ENCODE results near the gene CLEC2L. TPM values are rescaled to one million over a fixed set of nuclear protein-coding genes. Genes with fewer than 3 reads are reported as not detected.
"Not testable (repeated sequence)": the region's sequence is repeated elsewhere in the genome, so short reads cannot be mapped to it uniquely, and the experiment has no call there.

Gene CLEC2L
- total RNA-seq, 2 experiments from 2014 or later: not detected

GRCh38 chr7:139544645-139545044 lies 21.2 kb downstream of the CLEC2L start:
- POLR2A ChIA-PET: no interaction called here
- no peaks in the 10 kb centered on the region for H3K4me1 Mint-ChIP-seq

GRCh38 chr7:139548302-139549028 lies 25.0 kb downstream of the CLEC2L start:
- CTCF ChIA-PET: interaction anchor here (0.7 kb wide), 1 partner anchor 53 kb away, joined by 7 read pairs; no protein-coding TSS in a partner anchor
- H3K9me3 Mint-ChIP-seq: no peaks in the 10 kb centered on the region

More at GRCh38 chr7:139544645-139545044, 21.2 kb downstream of the CLEC2L start:
- H3K4me3 Mint-ChIP-seq: no peak overlapping the region
- H3K9me3 Mint-ChIP-seq: no peaks in the 10 kb centered on the region
- H3K27ac Mint-ChIP-seq: no peak overlapping the region
- DNase-seq: no peak
- H3K27me3 Mint-ChIP-seq: no peaks in the 10 kb centered on the region
- CTCF ChIA-PET: no interaction called here
- no peaks in the 10 kb centered on the region for H3K36me3 Mint-ChIP-seq (ENCODE audit: low read depth)

GRCh38 chr7:139553991-139554700 lies 30.7 kb downstream of the CLEC2L start:
- peaks cover 24% of the 10 kb centered on the region for H3K27me3 Mint-ChIP-seq
- H3K4me1 Mint-ChIP-seq; DNase-seq; H3K36me3 Mint-ChIP-seq (ENCODE audit: low read depth); H3K27ac Mint-ChIP-seq; H3K9me3 Mint-ChIP-seq; CTCF ChIA-PET; POLR2A ChIA-PET; H3K4me3 Mint-ChIP-seq: not testable (repeated sequence)

More at GRCh38 chr7:139548302-139549028, 25.0 kb downstream of the CLEC2L start:
- no peaks in the 10 kb centered on the region for H3K4me1 Mint-ChIP-seq
- H3K36me3 Mint-ChIP-seq (ENCODE audit: low read depth): no peaks in the 10 kb centered on the region
- no peak overlapping the region for H3K27ac Mint-ChIP-seq
- H3K27me3 Mint-ChIP-seq: peaks cover 3% of the 10 kb centered on the region
- no peak overlapping the region for H3K4me3 Mint-ChIP-seq
- no peak for DNase-seq
- POLR2A ChIA-PET: no interaction called here

GRCh38 chr7:139557857-139558581 lies 34.5 kb downstream of the CLEC2L start:
- no peak for DNase-seq
- H3K27ac Mint-ChIP-seq: no peak overlapping the region
- H3K36me3 Mint-ChIP-seq (ENCODE audit: low read depth): peaks cover 3% of the 10 kb centered on the region
- POLR2A ChIA-PET: no interaction called here
- CTCF ChIA-PET: interaction anchor here (0.6 kb wide), 1 partner anchor 825 kb away, joined by 3 read pairs; no protein-coding TSS in a partner anchor
- no peaks in the 10 kb centered on the region for H3K4me1 Mint-ChIP-seq
- H3K9me3 Mint-ChIP-seq: peaks cover 4% of the 10 kb centered on the region
- H3K4me3 Mint-ChIP-seq: no peak overlapping the region
- peaks cover 26% of the 10 kb centered on the region for H3K27me3 Mint-ChIP-seq

- POLR2A ChIA-PET: no interaction called here
- peaks cover 3% of the 10 kb centered on the region for H3K36me3 Mint-ChIP-seq (ENCODE audit: low read depth)
Measured at GRCh38 chr7:139559364-139560105, 36.0 kb downstream of the CLEC2L start.

GRCh38 chr7:139560199-139560598 lies 36.7 kb downstream of the CLEC2L start:
- CTCF ChIA-PET: no interaction called here

More at GRCh38 chr7:139559364-139560105, 36.0 kb downstream of the CLEC2L start:
- peaks cover 18% of the 10 kb centered on the region for H3K27me3 Mint-ChIP-seq
- CTCF ChIA-PET: no interaction called here
- H3K27ac Mint-ChIP-seq: no peak overlapping the region
- H3K4me1 Mint-ChIP-seq: no peaks in the 10 kb centered on the region
- peaks cover 4% of the 10 kb centered on the region for H3K9me3 Mint-ChIP-seq
- no peak for DNase-seq
- no peak overlapping the region for H3K4me3 Mint-ChIP-seq

GRCh38 chr7:139560678-139561077 lies 37.2 kb downstream of the CLEC2L start:
- H3K4me3 Mint-ChIP-seq: no peak overlapping the region
- H3K4me1 Mint-ChIP-seq: peaks cover 2% of the 10 kb centered on the region
- H3K27me3 Mint-ChIP-seq: peaks cover 13% of the 10 kb centered on the region
- no peak overlapping the region for H3K27ac Mint-ChIP-seq
- H3K9me3 Mint-ChIP-seq: peaks cover 4% of the 10 kb centered on the region
- peaks cover 3% of the 10 kb centered on the region for H3K36me3 Mint-ChIP-seq (ENCODE audit: low read depth)
- CTCF ChIA-PET: no interaction called here
- POLR2A ChIA-PET: no interaction called here
- DNase-seq: no peak

More at GRCh38 chr7:139560199-139560598, 36.7 kb downstream of the CLEC2L start:
- Mint-ChIP-seq H3K36me3 (ENCODE audit: low read depth) (peaks cover 3% of the 10 kb centered on the region), H3K4me1 (no peaks in the 10 kb centered on the region), H3K27me3 (peaks cover 13% of the 10 kb centered on the region), H3K9me3 (peaks cover 4% of the 10 kb centered on the region), H3K4me3 (no peak overlapping the region), H3K27ac (no peak overlapping the region)
- POLR2A ChIA-PET: no interaction called here
- DNase-seq: no peak

GRCh38 chr7:139562491-139562890 lies 39.0 kb downstream of the CLEC2L start:
- no peak overlapping the region for H3K4me3 Mint-ChIP-seq
- H3K4me1 Mint-ChIP-seq: peaks cover 2% of the 10 kb centered on the region
- no peak overlapping the region for H3K27ac Mint-ChIP-seq
- peaks cover 3% of the 10 kb centered on the region for H3K36me3 Mint-ChIP-seq (ENCODE audit: low read depth)
- peaks cover 11% of the 10 kb centered on the region for H3K27me3 Mint-ChIP-seq
- DNase-seq: no peak
- CTCF ChIA-PET: no interaction called here
- POLR2A ChIA-PET: no interaction called here
- peaks cover 4% of the 10 kb centered on the region for H3K9me3 Mint-ChIP-seq

GRCh38 chr7:139562961-139563565 lies 39.6 kb downstream of the CLEC2L start:
- Mint-ChIP-seq H3K27me3 (peaks cover 6% of the 10 kb centered on the region), H3K9me3 (peaks cover 4% of the 10 kb centered on the region), H3K4me3 (no peak overlapping the region), H3K27ac (no peak overlapping the region), H3K36me3 (ENCODE audit: low read depth) (peaks cover 3% of the 10 kb centered on the region), H3K4me1 (peaks cover 2% of the 10 kb centered on the region)
- CTCF ChIA-PET: no interaction called here
- DNase-seq: no peak
- POLR2A ChIA-PET: no interaction called here

GRCh38 chr7:139563856-139564255 lies 40.4 kb downstream of the CLEC2L start:
- Mint-ChIP-seq H3K36me3 (ENCODE audit: low read depth) (peaks cover 3% of the 10 kb centered on the region), H3K4me3 (no peak overlapping the region), H3K9me3 (peaks cover 4% of the 10 kb centered on the region), H3K27me3 (peaks cover 5% of the 10 kb centered on the region), H3K27ac (no peak overlapping the region), H3K4me1 (peaks cover 2% of the 10 kb centered on the region)
- no peak for DNase-seq
- ChIA-PET CTCF (interaction anchor here (0.6 to 1.0 kb wide), 2 partner anchors 38 to 40 kb away, joined by 3 read pairs; no protein-coding TSS in a partner anchor), POLR2A (interaction anchor here (1.3 kb wide), 1 partner anchor 17 kb away, joined by 4 read pairs; no protein-coding TSS in a partner anchor)

- no peak overlapping the region for H3K4me3 Mint-ChIP-seq
- H3K27ac Mint-ChIP-seq: no peak overlapping the region
- no peaks in the 10 kb centered on the region for H3K27me3 Mint-ChIP-seq
- ChIA-PET POLR2A (no interaction called here), CTCF (no interaction called here)
- peaks cover 2% of the 10 kb centered on the region for H3K4me1 Mint-ChIP-seq
- H3K36me3 Mint-ChIP-seq (ENCODE audit: low read depth): no peaks in the 10 kb centered on the region
- H3K9me3 Mint-ChIP-seq: no peaks in the 10 kb centered on the region
- DNase-seq: no peak
Measured at GRCh38 chr7:139566075-139566474, 42.6 kb downstream of the CLEC2L start.

- no peak for DNase-seq
- H3K27ac Mint-ChIP-seq: no peak overlapping the region
- H3K4me1 Mint-ChIP-seq: peaks cover 2% of the 10 kb centered on the region
- no peaks in the 10 kb centered on the region for H3K27me3 Mint-ChIP-seq
- CTCF ChIA-PET: no interaction called here
- H3K4me3 Mint-ChIP-seq: no peak overlapping the region
- POLR2A ChIA-PET: no interaction called here
- H3K36me3 Mint-ChIP-seq (ENCODE audit: low read depth): no peaks in the 10 kb centered on the region
- no peaks in the 10 kb centered on the region for H3K9me3 Mint-ChIP-seq
Measured at GRCh38 chr7:139566736-139567646, 43.5 kb downstream of the CLEC2L start.

Data from activated CD4-positive, alpha-beta memory T cell treated with anti-CD3 and anti-CD28 coated beads, Interleukin-2, amount 10 ng/mL, durations not matched to agents 7 days and 5 days (primary cell).